HS-5 (cell line): Measurements from ENCODE around the gene WWOX.

Experiments
- DNase-seq: peaks from one replicate; pipeline ENCODE4 v3.0.0-alpha.2; 2012; ENCODE audit warnings: low read depth

WWOX gene

GRCh38 chr16:78275420-78275819 lies 176.0 kb downstream of the WWOX start:
- DNase-seq, result no peak

- no peak for DNase-seq
Measured at GRCh38 chr16:78277321-78278055, 178.0 kb downstream of the WWOX start.

DNA sequence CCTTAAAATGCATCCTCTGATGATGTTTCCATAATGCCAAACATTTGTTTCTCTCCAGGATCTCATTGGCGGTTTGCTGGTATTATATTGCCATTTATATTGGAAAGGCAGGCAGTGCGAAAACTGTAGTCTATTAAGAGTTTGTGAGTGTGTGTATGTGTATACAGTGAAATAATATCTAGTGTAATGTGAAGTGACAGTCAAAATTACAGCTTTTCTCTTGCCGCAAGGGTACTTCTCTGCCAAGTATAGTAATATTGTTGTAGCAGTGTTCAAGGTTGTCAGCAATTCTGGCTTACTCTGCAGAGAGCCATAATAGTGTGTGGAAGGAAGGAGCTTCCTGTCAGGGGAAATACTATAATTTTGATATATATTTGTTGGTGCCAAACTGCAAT lies 178.6 kb downstream of the WWOX start:
- no peak for DNase-seq

DNA sequence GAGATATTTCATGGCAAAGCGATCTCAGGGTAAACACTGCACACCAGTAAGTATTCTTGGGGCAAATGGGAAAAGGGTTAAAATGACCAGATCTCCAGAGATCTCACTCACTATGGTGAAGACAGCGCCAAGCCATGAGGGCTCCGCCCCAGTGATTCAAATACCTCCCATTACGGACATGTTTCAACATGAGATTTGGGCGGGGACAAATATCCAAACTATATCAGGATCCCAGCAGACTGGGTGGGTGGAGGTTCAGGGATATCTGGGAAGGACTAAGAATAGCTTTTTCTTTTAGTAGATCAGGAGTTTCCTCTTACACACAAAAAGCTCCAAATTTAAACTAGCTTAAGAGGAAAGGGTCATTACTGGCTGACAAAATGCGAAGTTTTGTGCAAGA lies 181.7 kb downstream of the WWOX start:
- DNase-seq, result no peak

DNA sequence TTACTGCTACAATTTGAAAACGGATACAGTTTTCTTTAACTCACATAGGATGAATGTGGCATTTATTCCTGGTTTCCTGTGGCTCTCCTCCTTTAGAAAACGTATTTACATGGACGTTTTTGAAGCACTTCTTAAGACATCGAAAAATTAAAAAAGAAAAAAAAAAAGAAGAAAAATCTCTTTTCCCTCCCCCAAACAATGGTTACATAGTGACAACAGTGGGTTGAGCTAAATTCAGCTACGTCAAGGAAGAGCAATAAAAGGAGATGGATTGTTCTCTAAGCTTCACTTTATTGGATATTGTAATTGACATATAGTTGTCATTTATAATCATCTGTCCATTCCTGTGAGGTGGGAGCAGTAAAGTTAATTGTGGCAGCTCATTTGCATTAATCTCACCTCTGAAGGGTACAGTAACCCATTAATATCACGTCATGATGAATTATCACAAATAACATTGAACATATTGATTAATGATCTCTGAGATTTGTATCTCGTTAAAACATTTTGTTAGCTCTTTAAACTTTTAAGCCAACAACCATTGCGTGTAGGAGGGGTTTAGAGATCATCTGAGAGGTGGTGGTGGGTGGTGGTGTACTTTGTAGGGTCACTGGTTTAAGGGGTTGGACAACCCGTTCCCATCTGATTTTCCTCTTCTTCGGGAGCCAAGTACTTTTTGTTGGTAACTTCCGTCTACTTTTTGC lies 184.2 kb downstream of the WWOX start:
- DNase-seq, result no peak

DNA sequence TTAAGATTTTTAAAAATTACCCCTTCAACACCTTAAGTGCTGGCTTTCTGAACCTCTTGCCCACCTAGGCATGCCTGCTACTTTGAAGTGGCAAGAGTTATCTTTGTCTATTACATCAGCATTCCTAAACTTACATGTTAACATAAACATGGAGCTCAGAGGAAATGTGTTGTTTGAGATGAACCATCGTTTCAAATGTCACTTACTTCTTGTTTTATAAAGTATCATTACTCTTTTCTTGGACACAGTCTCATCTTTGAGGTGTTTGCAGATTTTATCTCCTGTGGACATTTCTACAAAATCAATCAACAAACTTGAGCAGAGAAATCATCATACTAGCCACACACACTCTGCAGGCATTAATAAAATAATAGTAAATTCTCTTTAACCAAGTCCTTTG lies 184.9 kb downstream of the WWOX start:
- DNase-seq, result no peak

GRCh38 chr16:78284957-78285434 lies 185.5 kb downstream of the WWOX start:
- DNase-seq, result no peak

DNA sequence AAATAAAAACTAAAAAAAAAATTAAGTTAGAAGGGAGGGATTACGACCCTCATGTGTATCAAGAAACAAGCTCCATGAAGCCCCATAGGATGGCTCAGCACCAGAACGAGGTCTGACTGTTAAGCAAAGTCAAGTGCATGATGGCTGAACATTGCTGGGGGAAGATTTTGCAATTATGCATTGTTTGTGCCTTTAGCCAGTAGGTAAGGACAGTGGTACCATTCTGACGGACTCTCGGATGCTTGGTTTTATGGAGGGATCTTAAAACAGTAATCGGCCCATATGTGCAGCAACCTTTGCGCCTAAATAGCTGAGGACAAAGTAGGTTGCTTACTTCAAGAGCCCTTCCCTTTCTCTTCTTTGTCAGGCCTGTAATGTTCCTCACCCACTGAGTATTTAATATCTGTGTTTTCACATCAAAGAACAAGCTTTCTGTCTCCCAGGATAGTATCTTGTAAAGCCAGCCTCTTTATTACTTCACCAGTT lies 186.0 kb downstream of the WWOX start:
- no peak for DNase-seq

GRCh38 chr16:78286065-78286464 lies 186.6 kb downstream of the WWOX start:
- DNase-seq, result no peak

DNA sequence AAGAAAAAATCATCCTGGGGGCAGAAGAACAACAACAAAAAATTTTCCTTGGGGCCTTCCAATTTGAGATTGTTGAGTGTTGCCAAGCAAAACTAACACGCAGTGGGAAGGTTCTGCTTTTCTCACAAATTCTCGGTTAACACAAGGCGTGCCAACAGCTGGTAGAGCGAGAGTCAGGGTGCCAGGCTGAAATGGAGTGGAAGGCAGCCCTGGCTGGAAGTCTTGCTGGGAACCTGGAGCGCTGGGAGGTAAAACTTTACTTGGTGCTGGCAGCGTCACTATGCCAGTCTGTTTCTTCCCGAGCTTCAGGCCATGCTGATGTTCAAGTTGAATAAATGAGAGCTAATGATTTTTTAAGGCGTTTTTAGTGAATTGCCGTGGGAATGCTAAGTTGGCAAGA lies 189.4 kb downstream of the WWOX start:
- DNase-seq, result no peak

DNA sequence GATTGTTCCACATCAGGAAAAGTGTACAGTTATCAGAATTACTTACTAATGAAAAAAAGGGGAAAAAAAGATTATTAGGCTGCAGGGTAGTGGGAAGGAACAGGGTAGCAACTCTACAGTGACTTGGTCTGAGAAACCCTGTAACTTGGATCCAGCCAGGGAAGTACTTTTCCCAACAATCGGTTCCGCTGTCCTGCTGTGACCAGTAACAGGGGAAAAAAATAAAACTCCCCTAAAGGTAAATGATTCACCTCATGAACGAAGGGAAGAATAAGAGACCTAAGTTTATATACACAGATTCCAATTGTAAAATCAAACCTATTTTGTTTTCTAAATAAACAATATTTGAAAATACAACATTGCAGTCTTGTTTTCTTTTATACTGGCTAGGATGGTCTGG lies 189.9 kb downstream of the WWOX start:
- no peak for DNase-seq

GRCh38 chr16:78289844-78290277 lies 190.4 kb downstream of the WWOX start:
- no peak for DNase-seq

- DNase-seq, result no peak
Measured at GRCh38 chr16:78290395-78290794, 190.9 kb downstream of the WWOX start.

- DNase-seq, result no peak
Measured at GRCh38 chr16:78290872-78291591, 191.6 kb downstream of the WWOX start.

DNA sequence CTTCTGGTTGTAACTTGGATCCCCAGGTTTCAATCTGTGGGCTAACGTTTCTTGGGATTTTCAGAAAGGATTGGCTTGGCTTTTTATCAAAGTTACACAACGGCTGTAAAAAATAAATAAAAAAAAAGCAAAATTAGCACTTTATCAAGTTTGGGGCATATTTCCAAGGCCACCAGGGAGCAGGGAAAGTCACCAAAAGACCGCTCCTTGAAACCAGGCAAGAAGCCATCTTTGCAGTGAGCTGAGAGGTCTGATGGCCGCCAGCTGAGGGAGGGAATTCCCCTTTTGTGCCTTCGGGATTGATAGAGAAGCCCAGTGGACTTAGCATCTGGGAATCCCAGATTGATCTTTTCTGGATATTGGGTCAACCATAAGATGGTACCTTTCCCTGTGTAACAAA lies 192.2 kb downstream of the WWOX start:
- no peak for DNase-seq

GRCh38 chr16:78292086-78292843 lies 192.8 kb downstream of the WWOX start:
- DNase-seq, result no peak

DNA sequence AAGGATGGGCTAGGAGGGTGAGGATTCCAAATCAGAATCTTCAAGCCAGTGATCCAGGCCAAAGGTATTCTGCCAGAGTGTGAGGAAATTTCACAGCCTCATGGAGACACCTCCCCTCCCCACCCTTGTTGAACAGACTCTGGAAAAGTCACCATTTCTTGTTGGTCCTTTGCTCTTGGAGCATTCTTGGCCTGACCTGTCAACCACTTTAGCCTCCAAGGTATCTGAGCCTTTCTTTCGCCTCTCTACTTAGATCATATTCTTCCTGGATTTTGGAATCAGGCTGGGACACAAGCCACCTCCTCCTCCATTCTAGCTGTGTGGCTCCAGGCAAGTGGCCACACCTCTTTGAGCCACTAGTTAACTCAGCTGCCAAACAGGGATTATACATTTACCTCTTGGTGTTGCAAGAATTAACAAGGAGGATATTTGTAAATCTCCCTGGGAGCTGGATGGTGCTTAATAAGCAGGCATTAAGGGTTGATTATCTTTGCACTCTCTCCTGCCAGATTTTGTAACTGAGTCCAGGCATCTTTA lies 193.5 kb downstream of the WWOX start:
- no peak for DNase-seq

DNA sequence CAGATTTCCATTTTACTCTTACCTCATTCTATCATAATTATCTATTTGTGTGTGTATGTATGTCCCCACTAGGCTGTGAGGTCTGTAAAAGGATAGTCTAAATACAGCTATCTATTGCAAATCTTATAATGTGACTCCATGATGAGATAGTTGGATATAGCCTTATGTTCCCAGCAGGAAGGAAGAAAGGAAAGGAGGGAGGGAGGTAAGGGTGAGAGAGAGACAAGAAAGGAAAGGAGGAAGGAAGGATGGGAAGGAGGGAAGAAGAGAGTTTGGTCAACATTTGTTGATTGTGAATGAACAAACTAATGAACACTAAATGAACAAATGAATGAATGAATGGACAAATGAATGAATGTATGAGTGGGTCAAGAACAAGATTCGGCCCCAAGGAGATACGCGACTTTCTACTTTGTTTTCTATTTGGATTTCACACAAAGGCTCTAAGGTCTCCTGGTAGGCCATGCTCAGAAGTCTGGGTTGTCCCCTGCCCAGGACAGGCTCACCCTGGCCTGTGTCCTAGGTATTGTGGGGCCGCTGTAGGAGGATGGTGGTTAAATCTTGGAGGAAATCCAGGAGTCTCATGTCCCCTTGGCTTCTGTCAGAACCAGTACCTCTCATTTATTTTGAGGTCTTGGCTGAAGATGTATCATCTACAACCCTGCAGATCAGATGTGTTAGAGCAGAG lies 195.2 kb downstream of the WWOX start:
- DNase-seq, result no peak

DNA sequence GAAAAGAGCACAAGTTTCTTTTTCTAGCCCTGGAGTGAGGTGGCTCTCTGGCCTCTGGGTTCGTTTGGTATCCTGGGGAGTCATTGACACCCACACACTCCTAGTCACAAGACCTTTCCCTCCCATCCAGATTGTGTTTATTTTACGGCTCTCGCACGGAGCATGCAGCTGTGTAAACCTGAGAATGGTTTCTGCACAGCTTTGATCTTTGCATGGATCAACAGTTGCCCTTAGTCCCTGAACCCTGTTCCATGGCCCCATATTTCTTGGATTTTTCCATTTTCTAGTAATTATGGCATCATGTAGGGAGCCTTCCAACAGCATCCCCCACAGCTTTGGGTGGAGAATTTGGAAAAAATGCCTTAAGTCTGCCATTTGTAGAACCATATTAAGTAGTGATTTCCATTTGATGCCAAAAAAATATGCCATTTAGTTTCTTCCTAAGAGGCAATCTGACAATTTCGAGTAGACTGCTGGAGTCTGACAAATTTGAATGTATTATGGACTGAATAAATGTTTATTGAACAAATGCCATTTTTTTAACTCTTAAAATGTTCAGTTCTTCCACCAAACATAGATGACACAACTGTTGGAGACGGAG lies 197.7 kb downstream of the WWOX start:
- no peak for DNase-seq

DNA sequence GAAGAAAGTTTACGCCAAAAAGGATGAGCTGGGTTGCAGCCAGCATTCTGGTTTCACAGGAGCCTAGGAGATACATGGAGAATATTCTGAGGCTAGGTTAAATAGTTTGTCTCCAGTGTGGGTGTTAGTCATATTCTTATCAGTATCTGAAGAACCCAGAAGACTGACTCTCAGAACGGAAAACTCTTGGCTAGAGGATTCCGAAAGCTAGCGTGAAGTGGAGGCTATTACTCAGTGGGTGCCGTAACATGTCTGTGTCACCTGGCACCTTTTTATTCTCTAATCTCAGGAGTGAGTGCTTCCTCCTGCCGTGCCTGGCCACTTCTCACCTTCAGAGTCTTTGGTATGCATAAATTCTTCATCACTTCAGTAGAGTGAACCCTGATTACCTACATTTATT lies 199.5 kb downstream of the WWOX start:
- DNase-seq, result no peak

GRCh38 chr16:78300469-78300868 lies 201.0 kb downstream of the WWOX start:
- DNase-seq, result no peak
